HG03442 (cell line): ENCODE results near the gene MLYCD.
"Not testable (repeated sequence)": the region's sequence is repeated elsewhere in the genome, so short reads cannot be mapped to it uniquely, and the experiment has no call there.

ENCODE experiments used
- ATAC-seq: cut with Tn5 transposase; IDR thresholded peaks from one replicate; pipeline ENCODE4 v1.9.1; 2021; ENCODE audit warnings: mild to moderate bottlenecking, moderate library complexity; ENCODE audit not compliant: unreplicated experiment

MLYCD gene

GRCh38 chr16:83939266-83939855, 40.4 kb downstream of the MLYCD start:
- no peak for ATAC-seq

GRCh38 chr16:83940119-83940518, 41.2 kb downstream of the MLYCD start:
- no peak for ATAC-seq

GRCh38 chr16:83940630-83941378, 41.9 kb downstream of the MLYCD start:
- no peak for ATAC-seq

GRCh38 chr16:83941546-83941945, 42.6 kb downstream of the MLYCD start:
- not testable (repeated sequence) for ATAC-seq

GRCh38 chr16:83942074-83942473, 43.2 kb downstream of the MLYCD start:
- no peak for ATAC-seq

GRCh38 chr16:83942815-83943515, 44.0 kb downstream of the MLYCD start:
- no peak for ATAC-seq

- no peak for ATAC-seq
Measured at GRCh38 chr16:83943516-83944050, 44.7 kb downstream of the MLYCD start.

- no peak for ATAC-seq
Measured at GRCh38 chr16:83945587-83945986, 46.7 kb downstream of the MLYCD start.

GRCh38 chr16:83946154-83946780, 47.4 kb downstream of the MLYCD start:
- ATAC-seq = no peak

GRCh38 chr16:83946781-83947566, 48.1 kb downstream of the MLYCD start:
- no peak for ATAC-seq

- no peak for ATAC-seq
Measured at GRCh38 chr16:83947642-83948234, 48.8 kb downstream of the MLYCD start.

- ATAC-seq = no peak
Measured at GRCh38 chr16:83948914-83949723, 50.2 kb downstream of the MLYCD start.

- ATAC-seq = no peak
Measured at GRCh38 chr16:83949724-83950001, 50.7 kb downstream of the MLYCD start.

GRCh38 chr16:83950862-83951399, 52.0 kb downstream of the MLYCD start:
- ATAC-seq = not testable (repeated sequence)

GRCh38 chr16:83951544-83951943, 52.6 kb downstream of the MLYCD start:
- ATAC-seq = no peak

- no peak for ATAC-seq
Measured at GRCh38 chr16:83952587-83952939, 53.6 kb downstream of the MLYCD start.

- peak; percentile 86 for ATAC-seq
Measured at GRCh38 chr16:83952940-83953795, 54.3 kb downstream of the MLYCD start, which contains the start of gene OSGIN1. Gene OSGIN1, plus strand, starts transcription at chr16:83953240. Its CDS starts 4,432 bp downstream, at chr16:83957672.
